Tibial nerve (tissue), 4 donors: Measurements from ENCODE around the gene ADSS1.

Experiments
- CTCF ChIP-seq, 5 experiments: fragments of 200-600 bp in 3 of 5; fragments of 450-650 bp in 2 of 5; sonication (generic) in 3 of 5; IDR thresholded peaks; one replicate each; pipeline ENCODE4 v1.5.1; 2016 to 2019; ENCODE audit warnings: antibody characterized with exemption in 5 of 5, mild to moderate bottlenecking in 3 of 5, moderate library complexity in 2 of 5
- EP300 ChIP-seq, 2 donors: sonication (generic); formaldehyde crosslinking; IDR thresholded peaks; one replicate each; pipeline ENCODE4 v1.6.1; 2017; ENCODE audit warnings: antibody characterized with exemption in 2 of 2, mild to moderate bottlenecking in 1 of 2
- POLR2A ChIP-seq, 2 donors: fragments of 450-650 bp; IDR thresholded peaks; one replicate each; pipeline ENCODE4 v1.6.1; 2017; ENCODE audit warnings: antibody characterized with exemption in 2 of 2, mild to moderate bottlenecking in 2 of 2, moderate library complexity in 2 of 2

GRCh38 chr14:104750056-104750752 is 26.2 kb downstream of the ADSS1 start:
- TF ChIP-seq CTCF (IDR thresholded peaks at IDR 0.05) (no peak), POLR2A (IDR thresholded peaks at IDR 0.05) (no peak), EP300 (IDR thresholded peaks at IDR 0.05) (no peak)
